HCT116 (cell line): ENCODE data around the gene GDPD2. TPM values are rescaled to one million over a fixed set of nuclear protein-coding genes. Genes with fewer than 3 reads are reported as not detected.

Experiments
- ATAC-seq: fragments of 200-7000 bp; cut with Tn5 transposase; 2 replicates; pipeline ENCODE4 v1.9.1; 2020; ENCODE audit warnings: mild to moderate bottlenecking, moderate library complexity
- BruUV-seq: library from RNA; stranded (reverse); fragments of 400-500 nt; replicated peaks from 2 replicates; lab custom pipeline; 2021; lab: Mats Ljungman, UMichigan
- CTCF ChIA-PET: fragments of 300-600 bp; sonication (Branson Sonifier 250); formaldehyde crosslinking; loops from one replicate; lab custom pipeline; 2021; ENCODE audit warnings: antibody characterized with exemption; lab: Charles Lee
- POLR2A ChIA-PET: fragments of 300-600, 350-600 bp; sonication (Branson Sonifier 250); formaldehyde crosslinking; loops from one replicate; lab custom pipeline; 2021; ENCODE audit warnings: antibody characterized with exemption; lab: Charles Lee
- RAD21 ChIA-PET, 2 experiments: fragments of 300-600 bp; sonication (Branson Sonifier 250); formaldehyde crosslinking; loops; one replicate each; lab custom pipeline; 2023; ENCODE audit warnings: low total read pairs in 2 of 2; ENCODE audit not compliant: uncharacterized antibody in 2 of 2, unreplicated experiment in 2 of 2, low non-redundant PET in 1 of 2; lab: Charles Lee
- DNase-seq: peaks from one replicate; pipeline ENCODE4 v3.0.0-alpha.2; 2010; ENCODE audit warnings: low read depth, low spot score
- H2AFZ ChIP-seq: fragments of 200-600 bp; shearing (Covaris generic), sonication (generic); 2 replicates; pipeline ENCODE4 v1.6.1; 2017; ENCODE audit warnings: low read depth, mixed run types, mixed read lengths, antibody characterized with exemption, low read length; ENCODE audit not compliant: poor library complexity, severe bottlenecking
- H3K27ac ChIP-seq: 2 replicates; pipeline ENCODE4 v1.5.1; 2012; ENCODE audit warnings: low read depth, low read length
- H3K27me3 ChIP-seq: fragments of 200-600 bp; sonication (generic); 2 replicates; pipeline ENCODE4 v1.6.1; 2016; ENCODE audit warnings: mixed run types, low read length, mixed read lengths; ENCODE audit not compliant: insufficient read depth
- H3K36me3 ChIP-seq, 2 experiments: fragments of 200-500 bp in 1 of 2; fragments of 200-600 bp in 1 of 2; sonication (Bioruptor generic) in 1 of 2; sonication (generic) in 1 of 2; 2 replicates each; pipeline versions ENCODE4 v1.5.1 to v1.6.1; 2014 to 2016; ENCODE audit warnings: low read length in 2 of 2, inconsistent platforms in 1 of 2, mixed read lengths in 1 of 2, mixed run types in 1 of 2; ENCODE audit not compliant: insufficient read depth in 2 of 2, control insufficient read depth in 1 of 2
- H3K4me1 ChIP-seq, 2 experiments: fragments of 200-600 bp in 1 of 2; sonication (generic) in 1 of 2; 2 replicates each; pipeline versions ENCODE4 v1.5.1 to v1.6.1; 2012 to 2017; ENCODE audit warnings: low read length in 2 of 2, inconsistent platforms in 1 of 2, mild to moderate bottlenecking in 1 of 2, mixed read lengths in 1 of 2, mixed run types in 1 of 2, moderate library complexity in 1 of 2; ENCODE audit not compliant: insufficient read depth in 2 of 2, control insufficient read depth in 1 of 2
- H3K4me2 ChIP-seq: fragments of 200-600 bp; sonication (generic); 2 replicates; pipeline ENCODE4 v1.6.1; 2017; ENCODE audit warnings: mixed run types, low read length, mixed read lengths
- H3K4me3 ChIP-seq, 2 experiments: fragments of 200-600 bp in 1 of 2; sonication (generic) in 1 of 2; replicated peaks in 1 of 2; 2 replicates each; pipeline ENCODE4 v1.5.1; 2011 to 2016; ENCODE audit warnings: low read length in 2 of 2, control low read depth in 1 of 2, low read depth in 1 of 2, mild to moderate bottlenecking in 1 of 2, mixed read lengths in 1 of 2, mixed run types in 1 of 2
- H3K79me2 ChIP-seq: fragments of 200-600 bp; sonication (generic); 2 replicates; pipeline ENCODE4 v1.6.1; 2017; ENCODE audit warnings: mild to moderate bottlenecking, mixed run types, low read length, moderate library complexity, mixed read lengths; ENCODE audit not compliant: insufficient read depth
- H3K9ac ChIP-seq: fragments of 200-600 bp; sonication (generic); 2 replicates; pipeline ENCODE4 v1.6.1; 2016; ENCODE audit warnings: low read length, mixed read lengths
- H3K9me2 ChIP-seq: fragments of 200-600 bp; sonication (generic), shearing (Covaris generic); 2 replicates; pipeline ENCODE4 v1.6.1; 2017; ENCODE audit warnings: mixed run types, mild to moderate bottlenecking, moderate library complexity; ENCODE audit not compliant: insufficient read depth
- H3K9me3 ChIP-seq, 2 experiments: fragments of 200-500 bp in 1 of 2; fragments of 200-600 bp in 1 of 2; sonication (Bioruptor generic) in 1 of 2; sonication (generic) in 1 of 2; 2 replicates each; pipeline ENCODE4 v1.6.1; 2014 to 2017; ENCODE audit warnings: low read length in 2 of 2, mixed read lengths in 2 of 2, inconsistent platforms in 1 of 2, low read depth in 1 of 2, mild to moderate bottlenecking in 1 of 2, mixed run types in 1 of 2, moderate library complexity in 1 of 2; ENCODE audit not compliant: control insufficient read depth in 1 of 2, insufficient read depth in 1 of 2
- H4K20me1 ChIP-seq: fragments of 200-600 bp; sonication (generic), shearing (Covaris generic); 2 replicates; pipeline ENCODE4 v1.6.1; 2017; ENCODE audit warnings: mixed run types, mild to moderate bottlenecking, moderate library complexity; ENCODE audit not compliant: insufficient read depth
- CEBPB ChIP-seq: IDR thresholded peaks from 2 replicates; pipeline ENCODE4 v1.6.1; 2012; ENCODE audit warnings: low read depth
- EGR1 ChIP-seq: IDR thresholded peaks from 2 replicates; pipeline ENCODE4 v1.6.1; 2012; ENCODE audit warnings: low read depth
- ELF1 ChIP-seq: IDR thresholded peaks from 2 replicates; pipeline ENCODE4 v1.6.1; 2012; ENCODE audit warnings: low read depth, borderline replicate concordance
- EZH2 ChIP-seq: fragments of 200-600 bp; sonication (generic); IDR thresholded peaks from 2 replicates; pipeline ENCODE4 v1.6.1; 2017; ENCODE audit warnings: antibody characterized with exemption, mixed run types
- JUND ChIP-seq: IDR thresholded peaks from 2 replicates; pipeline ENCODE4 v1.6.1; 2012
- POLR2A ChIP-seq: IDR thresholded peaks from 2 replicates; pipeline ENCODE4 v1.7.0; 2011; ENCODE audit warnings: borderline replicate concordance; ENCODE audit not compliant: insufficient read depth, insufficient read length; ENCODE audit errors: extremely low read depth
- YY1 ChIP-seq: IDR thresholded peaks from 2 replicates; pipeline ENCODE4 v1.6.1; 2011; ENCODE audit warnings: low read length, low read depth, moderate library complexity, mild to moderate bottlenecking; ENCODE audit not compliant: insufficient replicate concordance; ENCODE audit errors: extremely low read depth
- ZFX ChIP-seq: fragments of 450-650 bp; IDR thresholded peaks from 2 replicates; pipeline ENCODE4 v1.6.1; 2017
- intact Hi-C: fragments of 100-400 bp; cut with micrococcal nuclease; formaldehyde crosslinking; loops from 2 replicates; pipeline ENCODE4 v1.10.0; 2022
- total RNA-seq: library from RNA; stranded (reverse); gene quantifications from one replicate; pipeline ENCODE4 v1.2.1, GENCODE V29; 2021; ENCODE audit not compliant: unreplicated experiment
- TF ChIP-seq, protein P1 (sequence below), 3 experiments: fragments of 200-600 bp in 1 of 3; sonication (generic) in 1 of 3; IDR thresholded peaks in 2 of 3; conservative IDR thresholded peaks in 1 of 3; 2 replicates each; pipeline ENCODE4 v1.5.1; 2012 to 2017; ENCODE audit warnings: low read depth in 2 of 3, low read length in 2 of 3, antibody characterized with exemption in 1 of 3, borderline replicate concordance in 1 of 3, control low read depth in 1 of 3, mild to moderate bottlenecking in 1 of 3, mixed read lengths in 1 of 3, mixed run types in 1 of 3, moderate library complexity in 1 of 3; ENCODE audit not compliant: insufficient read depth in 1 of 3
- TF ChIP-seq, protein P2 (sequence below): IDR thresholded peaks from 2 replicates; pipeline ENCODE4 v1.6.1; 2012; ENCODE audit warnings: low read depth

Gene GDPD2
- total RNA-seq, 1 experiment from 2014 or later: not detected

DNA sequence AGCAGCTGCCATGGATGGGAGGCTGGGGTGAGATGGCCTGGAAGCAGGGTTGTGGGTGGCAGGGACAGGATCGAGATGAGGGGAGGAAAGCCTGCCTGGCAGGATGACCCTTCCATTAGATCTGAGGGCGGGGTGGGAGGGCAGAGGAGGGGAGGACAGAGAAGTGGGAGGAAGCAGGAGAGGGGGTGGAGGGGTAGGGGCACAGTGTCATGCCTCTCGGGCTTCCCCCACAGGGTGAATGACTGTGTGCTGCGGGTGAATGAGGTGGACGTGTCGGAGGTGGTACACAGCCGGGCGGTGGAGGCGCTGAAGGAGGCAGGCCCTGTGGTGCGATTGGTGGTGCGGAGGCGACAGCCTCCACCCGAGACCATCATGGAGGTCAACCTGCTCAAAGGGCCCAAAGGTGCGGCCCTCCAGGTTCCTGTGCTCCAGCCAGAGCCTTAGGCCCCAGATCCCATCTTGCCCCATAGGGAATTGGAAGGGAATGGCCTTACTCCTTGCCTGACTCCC, 26.4 kb downstream of the GDPD2 start:
- H3K9me3 ChIP-seq: no peaks in the 10 kb centered on the region
- DNase-seq: no peak
- no peak overlapping the region for H3K27ac ChIP-seq
- ATAC-seq: no peak
- H3K4me1 ChIP-seq: peaks cover 6 to 18% of the 10 kb centered on the region in 2 experiments
- no peaks in the 10 kb centered on the region for H3K79me2 ChIP-seq
- H3K27me3 ChIP-seq: no peaks in the 10 kb centered on the region
- H4K20me1 ChIP-seq: no peaks in the 10 kb centered on the region
- H3K4me2 ChIP-seq: no peak overlapping the region
- H3K4me3 ChIP-seq: no peak overlapping the region
- H2AFZ ChIP-seq: no peak overlapping the region
- no peaks in the 10 kb centered on the region for H3K9me2 ChIP-seq
- CTCF ChIA-PET: no interaction called here
- no peak overlapping the region for H3K9ac ChIP-seq
- RAD21 ChIA-PET: no interaction called here
- POLR2A ChIA-PET: no interaction called here
- H3K36me3 ChIP-seq: no peaks in the 10 kb centered on the region
- TF ChIP-seq ZFX: no peak
- TF ChIP-seq POLR2A: no peak
- TF ChIP-seq, protein P1, sequence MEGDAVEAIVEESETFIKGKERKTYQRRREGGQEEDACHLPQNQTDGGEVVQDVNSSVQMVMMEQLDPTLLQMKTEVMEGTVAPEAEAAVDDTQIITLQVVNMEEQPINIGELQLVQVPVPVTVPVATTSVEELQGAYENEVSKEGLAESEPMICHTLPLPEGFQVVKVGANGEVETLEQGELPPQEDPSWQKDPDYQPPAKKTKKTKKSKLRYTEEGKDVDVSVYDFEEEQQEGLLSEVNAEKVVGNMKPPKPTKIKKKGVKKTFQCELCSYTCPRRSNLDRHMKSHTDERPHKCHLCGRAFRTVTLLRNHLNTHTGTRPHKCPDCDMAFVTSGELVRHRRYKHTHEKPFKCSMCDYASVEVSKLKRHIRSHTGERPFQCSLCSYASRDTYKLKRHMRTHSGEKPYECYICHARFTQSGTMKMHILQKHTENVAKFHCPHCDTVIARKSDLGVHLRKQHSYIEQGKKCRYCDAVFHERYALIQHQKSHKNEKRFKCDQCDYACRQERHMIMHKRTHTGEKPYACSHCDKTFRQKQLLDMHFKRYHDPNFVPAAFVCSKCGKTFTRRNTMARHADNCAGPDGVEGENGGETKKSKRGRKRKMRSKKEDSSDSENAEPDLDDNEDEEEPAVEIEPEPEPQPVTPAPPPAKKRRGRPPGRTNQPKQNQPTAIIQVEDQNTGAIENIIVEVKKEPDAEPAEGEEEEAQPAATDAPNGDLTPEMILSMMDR (IDR thresholded peaks at IDR 0.05 in 2 of 3, conservative IDR thresholded peaks at IDR 0.05 in 1 of 3; ENCODE audit: borderline replicate concordance in 1 of 3, insufficient read depth in 1 of 3, low read depth in 2 of 3, low read length in 2 of 3): no peak
- TF ChIP-seq CEBPB: no peak
- no peak for TF ChIP-seq YY1
- TF ChIP-seq, protein P2, sequence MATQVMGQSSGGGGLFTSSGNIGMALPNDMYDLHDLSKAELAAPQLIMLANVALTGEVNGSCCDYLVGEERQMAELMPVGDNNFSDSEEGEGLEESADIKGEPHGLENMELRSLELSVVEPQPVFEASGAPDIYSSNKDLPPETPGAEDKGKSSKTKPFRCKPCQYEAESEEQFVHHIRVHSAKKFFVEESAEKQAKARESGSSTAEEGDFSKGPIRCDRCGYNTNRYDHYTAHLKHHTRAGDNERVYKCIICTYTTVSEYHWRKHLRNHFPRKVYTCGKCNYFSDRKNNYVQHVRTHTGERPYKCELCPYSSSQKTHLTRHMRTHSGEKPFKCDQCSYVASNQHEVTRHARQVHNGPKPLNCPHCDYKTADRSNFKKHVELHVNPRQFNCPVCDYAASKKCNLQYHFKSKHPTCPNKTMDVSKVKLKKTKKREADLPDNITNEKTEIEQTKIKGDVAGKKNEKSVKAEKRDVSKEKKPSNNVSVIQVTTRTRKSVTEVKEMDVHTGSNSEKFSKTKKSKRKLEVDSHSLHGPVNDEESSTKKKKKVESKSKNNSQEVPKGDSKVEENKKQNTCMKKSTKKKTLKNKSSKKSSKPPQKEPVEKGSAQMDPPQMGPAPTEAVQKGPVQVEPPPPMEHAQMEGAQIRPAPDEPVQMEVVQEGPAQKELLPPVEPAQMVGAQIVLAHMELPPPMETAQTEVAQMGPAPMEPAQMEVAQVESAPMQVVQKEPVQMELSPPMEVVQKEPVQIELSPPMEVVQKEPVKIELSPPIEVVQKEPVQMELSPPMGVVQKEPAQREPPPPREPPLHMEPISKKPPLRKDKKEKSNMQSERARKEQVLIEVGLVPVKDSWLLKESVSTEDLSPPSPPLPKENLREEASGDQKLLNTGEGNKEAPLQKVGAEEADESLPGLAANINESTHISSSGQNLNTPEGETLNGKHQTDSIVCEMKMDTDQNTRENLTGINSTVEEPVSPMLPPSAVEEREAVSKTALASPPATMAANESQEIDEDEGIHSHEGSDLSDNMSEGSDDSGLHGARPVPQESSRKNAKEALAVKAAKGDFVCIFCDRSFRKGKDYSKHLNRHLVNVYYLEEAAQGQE: no peak
- no peak for TF ChIP-seq ELF1
- no peak for TF ChIP-seq JUND
- no peak for TF ChIP-seq EGR1
- TF ChIP-seq EZH2: no peak
- BruUV-seq: no TSS peak
- intact Hi-C loops: no loop called here
